H9 (cell line): ENCODE data around the gene ACTR8. TPM values are rescaled to one million over a fixed set of nuclear protein-coding genes. Genes with fewer than 3 reads are reported as not detected.

Source experiments
- DNase-seq: peaks from one replicate; pipeline ENCODE4 v3.0.0-alpha.2; 2017
- H2AFZ ChIP-seq: one replicate; pipeline ENCODE4 v1.6.1; 2013; ENCODE audit warnings: mild to moderate bottlenecking, low read length, control low read depth, moderate library complexity
- H2AK5ac ChIP-seq: 2 replicates; pipeline ENCODE4 v1.6.1; 2013; ENCODE audit warnings: low read length, control low read depth, mixed read lengths; ENCODE audit not compliant: insufficient read length
- H2BK120ac ChIP-seq: one replicate; pipeline ENCODE4 v1.6.1; 2013; ENCODE audit warnings: low read depth, mild to moderate bottlenecking, low read length, control low read depth, inconsistent platforms; ENCODE audit not compliant: poor library complexity, severe bottlenecking
- H2BK12ac ChIP-seq: 2 replicates; pipeline ENCODE4 v1.6.1; 2013; ENCODE audit warnings: low read length, control low read depth, mixed read lengths, low read depth; ENCODE audit not compliant: insufficient read length
- H2BK15ac ChIP-seq: 2 replicates; pipeline ENCODE4 v1.6.1; 2013; ENCODE audit warnings: low read depth, low read length, control low read depth
- H2BK20ac ChIP-seq: one replicate; pipeline ENCODE4 v1.6.1; 2013; ENCODE audit warnings: low read depth, mild to moderate bottlenecking, low read length, control low read depth, inconsistent platforms; ENCODE audit not compliant: poor library complexity, severe bottlenecking
- H2BK5ac ChIP-seq: 2 replicates; pipeline ENCODE4 v1.6.1; 2013; ENCODE audit warnings: low read length, control low read depth, mixed read lengths; ENCODE audit not compliant: insufficient read length
- H3K14ac ChIP-seq: 2 replicates; pipeline ENCODE4 v1.6.1; 2013; ENCODE audit warnings: low read length, control low read depth; ENCODE audit not compliant: insufficient read depth
- H3K18ac ChIP-seq: 2 replicates; pipeline ENCODE4 v1.6.1; 2013; ENCODE audit warnings: low read depth, mild to moderate bottlenecking, mixed read lengths, low read length, control low read depth; ENCODE audit not compliant: insufficient read length
- H3K23ac ChIP-seq: 2 replicates; pipeline ENCODE4 v1.6.1; 2013; ENCODE audit warnings: low read length, control low read depth, mixed read lengths, low read depth; ENCODE audit not compliant: insufficient read length
- H3K23me2 ChIP-seq: 2 replicates; pipeline ENCODE4 v1.6.1; 2013; ENCODE audit warnings: low read depth, mild to moderate bottlenecking, mixed read lengths, low read length, control low read depth; ENCODE audit not compliant: insufficient read length, poor library complexity, severe bottlenecking
- H3K27ac ChIP-seq: 2 replicates; pipeline ENCODE4 v1.5.1; 2013; ENCODE audit warnings: low read length, control low read depth, mixed read lengths, low read depth; ENCODE audit not compliant: insufficient read length
- H3K27me3 ChIP-seq: 2 replicates; pipeline ENCODE4 v1.6.1; 2013; ENCODE audit warnings: low read length, control low read depth, inconsistent platforms; ENCODE audit not compliant: insufficient read depth
- H3K4ac ChIP-seq: 2 replicates; pipeline ENCODE4 v1.6.1; 2013; ENCODE audit warnings: low read depth, mild to moderate bottlenecking, control low read depth, inconsistent platforms, low read length, moderate library complexity
- H3K4me1 ChIP-seq: 2 replicates; pipeline ENCODE4 v1.6.1; 2013; ENCODE audit warnings: low read length, control low read depth, inconsistent platforms; ENCODE audit not compliant: insufficient read depth
- H3K4me2 ChIP-seq: 2 replicates; pipeline ENCODE4 v1.6.1; 2013; ENCODE audit warnings: low read length, control low read depth, mixed read lengths; ENCODE audit not compliant: insufficient read length, insufficient read depth
- H3K56ac ChIP-seq: 2 replicates; pipeline ENCODE4 v1.6.1; 2013; ENCODE audit warnings: low read depth, mild to moderate bottlenecking, mixed read lengths, low read length, control low read depth; ENCODE audit not compliant: insufficient read length
- H3K79me1 ChIP-seq: 2 replicates; pipeline ENCODE4 v1.6.1; 2013; ENCODE audit warnings: low read depth, mild to moderate bottlenecking, moderate library complexity, low read length, control low read depth, inconsistent platforms; ENCODE audit not compliant: insufficient read depth, poor library complexity, severe bottlenecking
- H3K79me2 ChIP-seq: 2 replicates; pipeline ENCODE4 v1.6.1; 2013; ENCODE audit warnings: low read length, control low read depth, inconsistent platforms; ENCODE audit not compliant: insufficient read depth
- H3K9ac ChIP-seq: 2 replicates; pipeline ENCODE4 v1.6.1; 2013; ENCODE audit warnings: low read length, control low read depth, mixed read lengths; ENCODE audit not compliant: insufficient read length; ENCODE audit errors: extremely low read depth
- H3K9me3 ChIP-seq: one replicate; pipeline ENCODE4 v1.6.1; 2013; ENCODE audit warnings: low read depth, low read length, inconsistent platforms; ENCODE audit not compliant: control insufficient read depth
- H3T11ph ChIP-seq: one replicate; pipeline ENCODE4 v1.6.1; 2013; ENCODE audit warnings: mild to moderate bottlenecking, low read length, control low read depth, inconsistent platforms
- H4K20me1 ChIP-seq: one replicate; pipeline ENCODE4 v1.6.1; 2013; ENCODE audit not compliant: control insufficient read depth, insufficient read length, insufficient read depth
- H4K5ac ChIP-seq: 2 replicates; pipeline ENCODE4 v1.6.1; 2013; ENCODE audit warnings: low read depth, mild to moderate bottlenecking, mixed read lengths, low read length, control low read depth; ENCODE audit not compliant: insufficient read length
- H4K8ac ChIP-seq: replicated peaks from 2 replicates; pipeline ENCODE4 v1.6.1; 2013; ENCODE audit warnings: low read length, control low read depth, mixed read lengths, low read depth; ENCODE audit not compliant: insufficient read length
- H4K91ac ChIP-seq: 2 replicates; pipeline ENCODE4 v1.6.1; 2013; ENCODE audit warnings: low read depth, mild to moderate bottlenecking, moderate library complexity, mixed read lengths, low read length, control low read depth; ENCODE audit not compliant: insufficient read length
- H3K27ac Mint-ChIP-seq, 3 experiments: 2 replicates in 2 of 3; 3 replicates in 1 of 3; pipeline ENCODE4 v1.8.0; 2020 to 2021; ENCODE audit warnings: mixed read lengths in 3 of 3, mild to moderate bottlenecking in 1 of 3, moderate library complexity in 1 of 3
- H3K27me3 Mint-ChIP-seq: 2 replicates; pipeline ENCODE4 v1.8.0; 2021; ENCODE audit warnings: low read depth, mild to moderate bottlenecking, moderate library complexity, mixed read lengths
- H3K36me3 Mint-ChIP-seq, 3 experiments: 2 replicates in 2 of 3; 3 replicates in 1 of 3; pipeline ENCODE4 v1.8.0; 2020 to 2021; ENCODE audit warnings: low read depth in 3 of 3, mixed read lengths in 3 of 3; ENCODE audit not compliant: insufficient read depth in 1 of 3
- H3K4me1 Mint-ChIP-seq, 2 experiments: 2 replicates each; pipeline ENCODE4 v1.8.0; 2020; ENCODE audit warnings: mixed read lengths in 2 of 2
- H3K4me3 Mint-ChIP-seq, 2 experiments: 2 replicates in 1 of 2; 3 replicates in 1 of 2; pipeline ENCODE4 v1.8.0; 2020 to 2021; ENCODE audit warnings: mild to moderate bottlenecking in 2 of 2, mixed read lengths in 2 of 2, moderate library complexity in 1 of 2
- H3K9me3 Mint-ChIP-seq, 2 experiments: 2 replicates in 1 of 2; 3 replicates in 1 of 2; pipeline ENCODE4 v1.8.0; 2020; ENCODE audit warnings: mild to moderate bottlenecking in 2 of 2, mixed read lengths in 2 of 2, moderate library complexity in 1 of 2
- WGBS: extraction: QIAGEN DNeasy Blood & Tissue Kit; methylation state at CpG from one replicate; pipeline ENCODE4 v1.1.7; 2013; ENCODE audit warnings: missing lambda C conversion rate, low lambda C conversion rate, mixed read lengths; ENCODE audit not compliant: insufficient read length; ENCODE audit errors: extremely low coverage; 5-methylcytosine and 5-hydroxymethylcytosine counted together
- total RNA-seq: library from RNA; stranded (reverse); gene quantifications from 2 replicates; pipeline ENCODE4 v1.2.1, GENCODE V29; 2021
- TF ChIP-seq, protein P1 (sequence below): fragments of 200-600 bp; sonication (generic); conservative IDR thresholded peaks from 3 replicates; pipeline ENCODE4 v1.8.0; 2021; ENCODE audit warnings: antibody characterized with exemption, mild to moderate bottlenecking

Gene ACTR8
- total RNA-seq, 1 experiment from 2014 or later: 39.2 TPM

DNA sequence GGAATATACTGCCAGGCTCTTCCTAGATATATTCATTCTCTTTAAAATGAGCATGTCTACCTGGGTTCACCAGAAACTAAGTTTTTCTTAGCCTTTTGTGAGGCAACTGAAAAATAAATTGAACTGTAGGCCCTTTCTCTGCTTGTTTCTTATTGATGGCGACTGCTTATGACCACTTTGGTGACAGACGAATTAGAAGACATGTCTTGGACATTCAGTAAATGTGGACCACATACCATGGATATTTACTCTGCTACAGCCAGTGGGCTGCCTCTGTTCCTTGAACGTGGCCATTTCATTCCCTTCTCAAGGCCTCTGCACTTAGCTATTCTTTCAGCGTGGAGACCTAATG is 10.3 kb upstream of the ACTR8 start:
- Histone ChIP-seq H3K23ac (no peak overlapping the region), H3K18ac (peak overlapping the region; percentile 79), H3T11ph (peak overlapping the region; percentile 91), H2BK20ac (no peak overlapping the region), H2AFZ (peak overlapping the region; percentile 24), H4K5ac (no peak overlapping the region), H3K4me1 (peaks cover 2% of the 10 kb centered on the region; the same call in 1 of the 2 replicates), H2BK12ac (peak overlapping the region; percentile 90), H2BK5ac (no peak overlapping the region), H2BK15ac (no peak overlapping the region), H3K79me2 (peaks cover 8% of the 10 kb centered on the region; the same call in 1 of the 2 replicates), H3K9me3 (no peaks in the 10 kb centered on the region), H4K20me1 (no peaks in the 10 kb centered on the region), H3K9ac (peak overlapping the region; percentile 33), H2AK5ac (no peak overlapping the region), H4K91ac (no peak overlapping the region), H4K8ac (no peak overlapping the region), H3K79me1 (peaks cover 5% of the 10 kb centered on the region), H3K27ac (peak overlapping the region; percentile 74), H3K56ac (no peak overlapping the region), H3K23me2 (peaks cover 12% of the 10 kb centered on the region), H3K27me3 (no peaks in the 10 kb centered on the region), H3K4ac (no peak overlapping the region), H3K14ac (no peak overlapping the region), H3K4me2 (peak overlapping the region; percentile 94), H2BK120ac (peak overlapping the region; percentile 67)
- Mint-ChIP-seq H3K27ac (peak overlapping the region; percentile 93 to 99 (median 98)), H3K27me3 (peaks cover 33% of the 10 kb centered on the region), H3K4me1 (peaks cover 19 to 23% of the 10 kb centered on the region in 2 experiments), H3K4me3 (peak overlapping the region; percentile 95 to 97), H3K36me3 (peaks cover 6 to 11% (median 11%) of the 10 kb centered on the region in 3 experiments; a peak in 5 of 7 replicates), H3K9me3 (no peaks in the 10 kb centered on the region; a peak in 1 of 5 replicates)
- TF ChIP-seq, protein P1, sequence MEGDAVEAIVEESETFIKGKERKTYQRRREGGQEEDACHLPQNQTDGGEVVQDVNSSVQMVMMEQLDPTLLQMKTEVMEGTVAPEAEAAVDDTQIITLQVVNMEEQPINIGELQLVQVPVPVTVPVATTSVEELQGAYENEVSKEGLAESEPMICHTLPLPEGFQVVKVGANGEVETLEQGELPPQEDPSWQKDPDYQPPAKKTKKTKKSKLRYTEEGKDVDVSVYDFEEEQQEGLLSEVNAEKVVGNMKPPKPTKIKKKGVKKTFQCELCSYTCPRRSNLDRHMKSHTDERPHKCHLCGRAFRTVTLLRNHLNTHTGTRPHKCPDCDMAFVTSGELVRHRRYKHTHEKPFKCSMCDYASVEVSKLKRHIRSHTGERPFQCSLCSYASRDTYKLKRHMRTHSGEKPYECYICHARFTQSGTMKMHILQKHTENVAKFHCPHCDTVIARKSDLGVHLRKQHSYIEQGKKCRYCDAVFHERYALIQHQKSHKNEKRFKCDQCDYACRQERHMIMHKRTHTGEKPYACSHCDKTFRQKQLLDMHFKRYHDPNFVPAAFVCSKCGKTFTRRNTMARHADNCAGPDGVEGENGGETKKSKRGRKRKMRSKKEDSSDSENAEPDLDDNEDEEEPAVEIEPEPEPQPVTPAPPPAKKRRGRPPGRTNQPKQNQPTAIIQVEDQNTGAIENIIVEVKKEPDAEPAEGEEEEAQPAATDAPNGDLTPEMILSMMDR: no peak
- no peak for DNase-seq
- WGBS: no CpG with 5 or more reads among the region's 4 CpGs
